ENCODE measurements around the gene UBQLNL.
A peak's percentile ranks its signal among the peaks of the same experiment; 100 is the strongest.

UBQLNL gene

DNA sequence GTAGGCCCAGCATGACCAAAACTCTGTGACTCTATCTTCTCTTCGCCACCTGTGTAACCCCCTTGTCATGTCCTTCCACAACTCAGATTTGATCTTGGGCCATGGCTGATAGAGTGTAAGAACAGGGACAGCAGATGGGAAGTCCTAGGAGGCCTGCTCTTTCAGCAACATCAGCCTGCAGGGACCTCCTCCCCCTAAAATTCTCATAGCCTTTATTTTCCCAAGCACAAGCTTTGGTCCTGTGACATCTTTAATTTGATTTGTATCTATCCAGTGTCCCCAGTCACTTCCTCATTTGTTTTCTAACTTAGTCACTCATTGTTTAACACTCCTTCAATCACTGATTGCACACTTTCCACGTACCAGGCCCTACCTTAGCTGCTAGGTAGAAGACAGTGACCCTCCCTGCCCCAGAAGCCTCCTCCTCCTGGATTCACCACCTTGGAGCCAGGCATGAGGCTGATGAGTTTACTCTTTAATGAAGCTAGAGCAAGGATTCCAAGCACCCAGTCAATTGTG is 12.0 kb downstream of the UBQLNL start:
- H3K4me3 ChIP-seq (replicated peaks; ENCODE audit: insufficient read depth, low read length) = no peak overlapping the region
- no peak for TF ChIP-seq POLR2AphosphoS5 (IDR thresholded peaks at IDR 0.05; ENCODE audit: low read depth)
- peak; percentile 65 for TF ChIP-seq SPI1 (IDR thresholded peaks at IDR 0.05; ENCODE audit: borderline replicate concordance, low read depth)
- no peak for TF ChIP-seq GABPA (IDR thresholded peaks at IDR 0.05; ENCODE audit: low read depth)
- TF ChIP-seq, protein P1, sequence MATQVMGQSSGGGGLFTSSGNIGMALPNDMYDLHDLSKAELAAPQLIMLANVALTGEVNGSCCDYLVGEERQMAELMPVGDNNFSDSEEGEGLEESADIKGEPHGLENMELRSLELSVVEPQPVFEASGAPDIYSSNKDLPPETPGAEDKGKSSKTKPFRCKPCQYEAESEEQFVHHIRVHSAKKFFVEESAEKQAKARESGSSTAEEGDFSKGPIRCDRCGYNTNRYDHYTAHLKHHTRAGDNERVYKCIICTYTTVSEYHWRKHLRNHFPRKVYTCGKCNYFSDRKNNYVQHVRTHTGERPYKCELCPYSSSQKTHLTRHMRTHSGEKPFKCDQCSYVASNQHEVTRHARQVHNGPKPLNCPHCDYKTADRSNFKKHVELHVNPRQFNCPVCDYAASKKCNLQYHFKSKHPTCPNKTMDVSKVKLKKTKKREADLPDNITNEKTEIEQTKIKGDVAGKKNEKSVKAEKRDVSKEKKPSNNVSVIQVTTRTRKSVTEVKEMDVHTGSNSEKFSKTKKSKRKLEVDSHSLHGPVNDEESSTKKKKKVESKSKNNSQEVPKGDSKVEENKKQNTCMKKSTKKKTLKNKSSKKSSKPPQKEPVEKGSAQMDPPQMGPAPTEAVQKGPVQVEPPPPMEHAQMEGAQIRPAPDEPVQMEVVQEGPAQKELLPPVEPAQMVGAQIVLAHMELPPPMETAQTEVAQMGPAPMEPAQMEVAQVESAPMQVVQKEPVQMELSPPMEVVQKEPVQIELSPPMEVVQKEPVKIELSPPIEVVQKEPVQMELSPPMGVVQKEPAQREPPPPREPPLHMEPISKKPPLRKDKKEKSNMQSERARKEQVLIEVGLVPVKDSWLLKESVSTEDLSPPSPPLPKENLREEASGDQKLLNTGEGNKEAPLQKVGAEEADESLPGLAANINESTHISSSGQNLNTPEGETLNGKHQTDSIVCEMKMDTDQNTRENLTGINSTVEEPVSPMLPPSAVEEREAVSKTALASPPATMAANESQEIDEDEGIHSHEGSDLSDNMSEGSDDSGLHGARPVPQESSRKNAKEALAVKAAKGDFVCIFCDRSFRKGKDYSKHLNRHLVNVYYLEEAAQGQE (IDR thresholded peaks at IDR 0.05; ENCODE audit: insufficient replicate concordance, low read depth) = no peak

DNA sequence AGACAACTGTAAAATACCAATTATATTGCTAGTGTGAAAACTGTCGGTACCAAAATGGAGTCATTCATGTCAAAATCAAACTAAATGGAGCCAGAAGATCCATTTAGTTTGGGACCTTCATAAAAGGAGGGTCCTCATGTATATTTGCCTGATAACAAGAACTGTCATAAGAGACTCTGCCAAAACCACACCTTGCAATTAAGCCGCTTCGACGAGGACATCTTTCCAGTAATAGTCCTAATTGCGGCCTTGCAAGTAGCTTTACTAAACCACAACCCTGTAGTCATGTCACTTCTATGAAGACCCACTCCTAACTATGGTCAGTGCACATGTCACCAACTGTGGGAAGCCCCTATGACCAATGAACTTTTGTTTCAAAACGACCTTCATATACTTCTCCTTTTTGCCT is 16.1 kb downstream of the UBQLNL start:
- no peak overlapping the region for H3K4me3 ChIP-seq (replicated peaks; ENCODE audit: insufficient read depth, low read length)
- TF ChIP-seq POLR2AphosphoS5 (IDR thresholded peaks at IDR 0.05; ENCODE audit: low read depth) (no peak), SPI1 (IDR thresholded peaks at IDR 0.05; ENCODE audit: borderline replicate concordance, low read depth) (no peak), GABPA (IDR thresholded peaks at IDR 0.05; ENCODE audit: low read depth) (no peak)
- TF ChIP-seq, protein P1 (IDR thresholded peaks at IDR 0.05; ENCODE audit: insufficient replicate concordance, low read depth) = no peak
- TF ChIP-seq, protein P2, sequence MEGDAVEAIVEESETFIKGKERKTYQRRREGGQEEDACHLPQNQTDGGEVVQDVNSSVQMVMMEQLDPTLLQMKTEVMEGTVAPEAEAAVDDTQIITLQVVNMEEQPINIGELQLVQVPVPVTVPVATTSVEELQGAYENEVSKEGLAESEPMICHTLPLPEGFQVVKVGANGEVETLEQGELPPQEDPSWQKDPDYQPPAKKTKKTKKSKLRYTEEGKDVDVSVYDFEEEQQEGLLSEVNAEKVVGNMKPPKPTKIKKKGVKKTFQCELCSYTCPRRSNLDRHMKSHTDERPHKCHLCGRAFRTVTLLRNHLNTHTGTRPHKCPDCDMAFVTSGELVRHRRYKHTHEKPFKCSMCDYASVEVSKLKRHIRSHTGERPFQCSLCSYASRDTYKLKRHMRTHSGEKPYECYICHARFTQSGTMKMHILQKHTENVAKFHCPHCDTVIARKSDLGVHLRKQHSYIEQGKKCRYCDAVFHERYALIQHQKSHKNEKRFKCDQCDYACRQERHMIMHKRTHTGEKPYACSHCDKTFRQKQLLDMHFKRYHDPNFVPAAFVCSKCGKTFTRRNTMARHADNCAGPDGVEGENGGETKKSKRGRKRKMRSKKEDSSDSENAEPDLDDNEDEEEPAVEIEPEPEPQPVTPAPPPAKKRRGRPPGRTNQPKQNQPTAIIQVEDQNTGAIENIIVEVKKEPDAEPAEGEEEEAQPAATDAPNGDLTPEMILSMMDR (IDR thresholded peaks at IDR 0.05; ENCODE audit: insufficient read depth, low read length) = no peak
- H3K27ac ChIP-seq (replicated peaks) = no peak overlapping the region
- peaks cover under 1% of the 10 kb centered on the region for H3K27me3 ChIP-seq (ENCODE audit: insufficient read depth, poor library complexity, severe bottlenecking)
- DNase-seq (ENCODE audit: low read depth in 1 of 2, low spot score in 1 of 2) = no peak

More for the DNA sequence above, 12.0 kb downstream of the UBQLNL start:
- Histone ChIP-seq H3K27me3 (ENCODE audit: insufficient read depth, poor library complexity, severe bottlenecking) (peaks cover 2% of the 10 kb centered on the region), H3K27ac (replicated peaks) (no peak overlapping the region)
- no peak for DNase-seq (ENCODE audit: low read depth in 1 of 2, low spot score in 1 of 2)

DNA sequence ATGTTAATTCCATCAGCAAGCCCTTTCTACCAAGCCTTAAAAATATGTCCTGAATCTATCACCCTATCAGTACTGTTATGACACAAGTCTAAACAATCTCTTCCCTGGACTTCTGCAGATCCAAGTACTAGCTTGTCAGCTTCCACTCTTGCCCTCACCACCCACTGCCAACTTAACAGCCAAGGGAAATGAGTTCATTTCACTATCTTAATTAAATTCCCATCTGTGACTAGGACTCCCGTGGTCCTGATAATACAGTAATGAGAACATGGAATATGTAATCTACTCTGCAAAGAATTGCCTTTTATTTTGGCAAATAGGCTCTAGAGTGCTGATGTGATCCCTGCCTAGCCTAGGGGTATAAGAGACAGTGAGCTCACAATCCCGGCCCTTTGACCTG is 16.8 kb downstream of the UBQLNL start:
- H3K4me3 ChIP-seq (replicated peaks; ENCODE audit: insufficient read depth, low read length) = no peak overlapping the region
- no peak overlapping the region for H3K27ac ChIP-seq (replicated peaks)
- TF ChIP-seq SPI1 (IDR thresholded peaks at IDR 0.05; ENCODE audit: borderline replicate concordance, low read depth) (no peak), GABPA (IDR thresholded peaks at IDR 0.05; ENCODE audit: low read depth) (no peak), POLR2AphosphoS5 (IDR thresholded peaks at IDR 0.05; ENCODE audit: low read depth) (no peak)
- TF ChIP-seq, protein P2 (IDR thresholded peaks at IDR 0.05; ENCODE audit: insufficient read depth, low read length) = no peak
- TF ChIP-seq, protein P1 (IDR thresholded peaks at IDR 0.05; ENCODE audit: insufficient replicate concordance, low read depth) = no peak
- no peaks in the 10 kb centered on the region for H3K27me3 ChIP-seq (ENCODE audit: insufficient read depth, poor library complexity, severe bottlenecking)
- DNase-seq (ENCODE audit: low read depth in 1 of 2, low spot score in 1 of 2) = no peak

Measured in HL-60 (cell line).